Measurements from ENCODE around the gene PLXNA2.

The PLXNA2 gene

DNA sequence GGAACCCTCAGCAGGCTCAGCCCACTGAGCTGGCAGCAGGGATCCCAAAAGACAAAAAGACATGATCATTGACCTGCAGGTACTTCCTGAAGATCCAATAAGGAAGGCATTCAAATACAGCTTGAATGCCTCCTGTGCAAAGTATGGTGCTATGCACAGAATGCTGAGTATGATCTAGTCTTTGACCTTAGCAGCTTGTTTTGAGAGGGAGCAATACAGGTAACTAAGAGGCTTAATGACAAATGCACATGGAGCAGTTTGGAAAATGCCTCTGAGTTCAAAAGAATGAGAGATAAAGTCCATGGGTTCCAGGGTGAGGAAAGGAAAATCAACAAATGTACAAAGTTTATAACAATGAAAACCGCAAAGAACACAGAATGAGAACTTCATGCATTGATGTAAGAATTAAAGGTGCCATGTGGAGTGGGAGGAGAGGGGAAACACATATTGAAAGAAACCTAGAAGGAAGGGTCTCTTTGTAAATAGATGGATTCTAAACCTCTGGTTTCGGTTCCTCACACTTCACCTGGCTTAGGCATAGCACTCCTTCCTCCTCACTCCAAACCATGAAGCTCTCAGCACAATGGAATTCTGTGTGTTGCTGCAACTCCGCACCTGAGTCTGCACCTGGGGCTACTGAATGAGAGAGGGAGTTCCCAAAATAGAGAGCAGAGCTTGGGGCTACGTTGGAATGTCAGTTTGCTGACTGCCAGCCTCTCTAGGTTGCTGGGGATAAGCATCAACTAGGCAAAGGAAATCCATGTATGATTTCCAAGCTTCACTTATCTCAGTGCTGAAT is 77.6 kb downstream of the PLXNA2 start:
- DNase-seq (ENCODE audit: insufficient read length, low spot score) (no peak), FAIRE-seq (peak; percentile 35)
- peak; percentile 58; the same call in 1 of the 2 replicates for TF ChIP-seq SPI1 (IDR thresholded peaks at IDR 0.05; ENCODE audit: low read depth, low read length)
- TF ChIP-seq PAX5 (IDR thresholded peaks at IDR 0.05; ENCODE audit: insufficient read depth, low read length, severe bottlenecking) = no peak

GRCh38 chr1:208165659-208166058 is 78.5 kb downstream of the PLXNA2 start:
- TF ChIP-seq SPI1 (IDR thresholded peaks at IDR 0.05; ENCODE audit: low read depth, low read length) = no peak
- no peak for TF ChIP-seq POU2F2 (IDR thresholded peaks at IDR 0.05; ENCODE audit: low read depth, low read length)
- no peak for TF ChIP-seq TAF1 (IDR thresholded peaks at IDR 0.05; ENCODE audit: low read depth, low read length)
- no peak for TF ChIP-seq POLR2AphosphoS5 (IDR thresholded peaks at IDR 0.05; ENCODE audit: low read depth, low read length)
- TF ChIP-seq POLR2A (IDR thresholded peaks at IDR 0.05; ENCODE audit: low read depth, low read length) = no peak
- no peak for TF ChIP-seq PAX5 (IDR thresholded peaks at IDR 0.05; ENCODE audit: insufficient read depth, low read length, severe bottlenecking)
- no peak for DNase-seq (ENCODE audit: insufficient read length, low spot score)
- no peak for FAIRE-seq

DNA sequence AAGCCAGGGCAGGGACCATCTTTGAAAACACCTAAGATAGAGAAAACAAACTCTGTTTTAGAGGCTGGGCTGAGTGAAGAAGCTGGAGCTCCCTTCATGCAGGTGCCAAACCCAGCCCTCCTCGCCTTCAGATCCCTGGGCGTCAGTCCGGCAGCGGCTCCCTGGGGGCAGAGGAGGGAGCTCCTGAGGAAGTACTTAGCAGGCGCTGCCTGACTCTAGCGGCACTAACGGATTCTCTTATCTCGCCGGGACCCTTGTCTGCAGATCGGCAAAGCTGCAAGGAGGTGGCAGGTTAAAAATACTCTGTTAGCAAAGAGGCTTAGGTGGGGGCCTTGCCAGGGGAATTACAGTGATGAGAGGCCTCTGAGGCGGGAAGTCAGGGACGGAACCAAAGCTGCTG is 79.6 kb downstream of the PLXNA2 start:
- no peak for TF ChIP-seq SPI1 (IDR thresholded peaks at IDR 0.05; ENCODE audit: low read depth, low read length)
- TF ChIP-seq POU2F2 (IDR thresholded peaks at IDR 0.05; ENCODE audit: low read depth, low read length) = no peak
- no peak for TF ChIP-seq PAX5 (IDR thresholded peaks at IDR 0.05; ENCODE audit: insufficient read depth, low read length, severe bottlenecking)
- TF ChIP-seq POLR2AphosphoS5 (IDR thresholded peaks at IDR 0.05; ENCODE audit: low read depth, low read length) = no peak
- no peak for TF ChIP-seq POLR2A (IDR thresholded peaks at IDR 0.05; ENCODE audit: low read depth, low read length)
- no peak for TF ChIP-seq TAF1 (IDR thresholded peaks at IDR 0.05; ENCODE audit: low read depth, low read length)
- DNase-seq (ENCODE audit: insufficient read length, low spot score) (no peak), FAIRE-seq (no peak)

- TF ChIP-seq PAX5 (IDR thresholded peaks at IDR 0.05; ENCODE audit: insufficient read depth, low read length, severe bottlenecking) = no peak
- no peak for TF ChIP-seq POLR2AphosphoS5 (IDR thresholded peaks at IDR 0.05; ENCODE audit: low read depth, low read length)
- no peak for TF ChIP-seq TAF1 (IDR thresholded peaks at IDR 0.05; ENCODE audit: low read depth, low read length)
- TF ChIP-seq SPI1 (IDR thresholded peaks at IDR 0.05; ENCODE audit: low read depth, low read length) = no peak
- TF ChIP-seq POLR2A (IDR thresholded peaks at IDR 0.05; ENCODE audit: low read depth, low read length) = no peak
- TF ChIP-seq POU2F2 (IDR thresholded peaks at IDR 0.05; ENCODE audit: low read depth, low read length) = no peak
- no peak for FAIRE-seq
- DNase-seq (ENCODE audit: insufficient read length, low spot score) = no peak
These were observed 80.6 kb downstream of the PLXNA2 start for GRCh38 chr1:208163539-208163938.

GRCh38 chr1:208162903-208163302 is 81.3 kb downstream of the PLXNA2 start:
- FAIRE-seq (no peak), DNase-seq (ENCODE audit: insufficient read length, low spot score) (no peak)
- TF ChIP-seq SPI1 (IDR thresholded peaks at IDR 0.05; ENCODE audit: low read depth, low read length) (no peak), POLR2A (IDR thresholded peaks at IDR 0.05; ENCODE audit: low read depth, low read length) (no peak), PAX5 (IDR thresholded peaks at IDR 0.05; ENCODE audit: insufficient read depth, low read length, severe bottlenecking) (no peak), TAF1 (IDR thresholded peaks at IDR 0.05; ENCODE audit: low read depth, low read length) (no peak), POU2F2 (IDR thresholded peaks at IDR 0.05; ENCODE audit: low read depth, low read length) (no peak), POLR2AphosphoS5 (IDR thresholded peaks at IDR 0.05; ENCODE audit: low read depth, low read length) (no peak)

- FAIRE-seq (no peak), DNase-seq (ENCODE audit: insufficient read length, low spot score) (no peak)
- TF ChIP-seq POLR2AphosphoS5 (IDR thresholded peaks at IDR 0.05; ENCODE audit: low read depth, low read length) = no peak
- no peak for TF ChIP-seq SPI1 (IDR thresholded peaks at IDR 0.05; ENCODE audit: low read depth, low read length)
These were observed 82.4 kb downstream of the PLXNA2 start for GRCh38 chr1:208161656-208162375.

GRCh38 chr1:208161005-208161404 is 83.2 kb downstream of the PLXNA2 start:
- FAIRE-seq (no peak), DNase-seq (ENCODE audit: insufficient read length, low spot score) (no peak)
- TF ChIP-seq PAX5 (IDR thresholded peaks at IDR 0.05; ENCODE audit: insufficient read depth, low read length, severe bottlenecking) (no peak), TAF1 (IDR thresholded peaks at IDR 0.05; ENCODE audit: low read depth, low read length) (no peak), POLR2AphosphoS5 (IDR thresholded peaks at IDR 0.05; ENCODE audit: low read depth, low read length) (no peak), POU2F2 (IDR thresholded peaks at IDR 0.05; ENCODE audit: low read depth, low read length) (no peak), SPI1 (IDR thresholded peaks at IDR 0.05; ENCODE audit: low read depth, low read length) (no peak)

DNA sequence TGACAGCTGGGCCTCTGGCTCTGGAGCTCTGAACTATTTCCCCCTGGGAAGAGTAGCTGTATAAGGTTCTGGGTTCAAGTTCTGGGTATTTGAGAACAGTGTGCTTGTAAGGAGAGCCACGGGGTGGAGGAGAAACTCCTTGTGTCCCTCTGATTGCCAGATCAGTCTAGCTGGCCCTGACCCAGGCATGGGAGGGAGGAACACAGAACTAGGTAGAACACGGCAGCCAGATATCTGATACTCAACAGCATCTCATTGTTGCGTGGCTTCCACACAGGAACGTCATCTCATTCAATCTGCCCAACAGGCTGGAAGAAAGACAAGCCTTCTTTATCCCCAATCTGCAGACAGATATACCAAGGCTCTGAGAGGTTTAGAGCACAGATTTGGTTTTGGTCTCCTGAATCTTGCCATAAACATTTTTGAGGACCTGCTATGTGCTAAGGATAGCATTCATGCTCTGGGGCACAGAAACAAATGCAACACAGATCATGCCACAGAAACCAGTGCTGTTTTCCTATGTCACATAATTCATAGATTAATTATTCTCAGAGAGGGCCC is 83.8 kb downstream of the PLXNA2 start:
- TF ChIP-seq TAF1 (IDR thresholded peaks at IDR 0.05; ENCODE audit: low read depth, low read length) (no peak), POLR2A (IDR thresholded peaks at IDR 0.05; ENCODE audit: low read depth, low read length) (no peak), POLR2AphosphoS5 (IDR thresholded peaks at IDR 0.05; ENCODE audit: low read depth, low read length) (no peak), PAX5 (IDR thresholded peaks at IDR 0.05; ENCODE audit: insufficient read depth, low read length, severe bottlenecking) (no peak), SPI1 (IDR thresholded peaks at IDR 0.05; ENCODE audit: low read depth, low read length) (no peak), POU2F2 (IDR thresholded peaks at IDR 0.05; ENCODE audit: low read depth, low read length) (no peak)
- no peak for DNase-seq (ENCODE audit: insufficient read length, low spot score)
- FAIRE-seq = no peak

- FAIRE-seq (no peak), DNase-seq (ENCODE audit: insufficient read length, low spot score) (no peak)
- TF ChIP-seq POLR2A (IDR thresholded peaks at IDR 0.05; ENCODE audit: low read depth, low read length) (no peak), SPI1 (IDR thresholded peaks at IDR 0.05; ENCODE audit: low read depth, low read length) (no peak), POU2F2 (IDR thresholded peaks at IDR 0.05; ENCODE audit: low read depth, low read length) (no peak), TAF1 (IDR thresholded peaks at IDR 0.05; ENCODE audit: low read depth, low read length) (no peak), POLR2AphosphoS5 (IDR thresholded peaks at IDR 0.05; ENCODE audit: low read depth, low read length) (no peak), PAX5 (IDR thresholded peaks at IDR 0.05; ENCODE audit: insufficient read depth, low read length, severe bottlenecking) (no peak)
These were observed 84.5 kb downstream of the PLXNA2 start for GRCh38 chr1:208159555-208160258.

Data from GM12891 (cell line).